GM12874 (cell line): ENCODE measurements around the gene FGGY.

Source experiments
- TF ChIP-seq, protein P1 (sequence below): IDR thresholded peaks from 2 replicates; pipeline ENCODE4 v1.5.1; 2011; ENCODE audit warnings: low read depth, mild to moderate bottlenecking, control low read depth, low read length, moderate library complexity; ENCODE audit not compliant: insufficient read depth

FGGY gene

DNA sequence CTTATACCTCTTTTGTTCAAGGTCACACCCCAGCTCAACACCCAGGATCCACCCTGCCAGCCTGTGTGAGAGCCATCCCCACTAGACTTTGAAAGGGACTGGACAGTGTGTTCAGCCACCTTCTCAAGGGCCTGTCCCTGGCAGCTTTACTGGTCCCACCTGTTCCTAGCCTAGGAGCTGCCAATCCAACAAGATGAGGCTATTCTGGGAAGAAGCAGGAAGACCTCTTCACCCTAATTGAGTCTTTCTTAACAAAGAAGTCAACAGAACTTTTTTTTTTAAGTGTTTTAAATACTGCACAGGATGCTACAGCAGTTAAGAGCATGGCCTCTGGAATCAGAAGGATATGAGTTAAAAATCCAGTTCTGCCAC, 422.1 kb downstream of the FGGY start:
- TF ChIP-seq, protein P1, sequence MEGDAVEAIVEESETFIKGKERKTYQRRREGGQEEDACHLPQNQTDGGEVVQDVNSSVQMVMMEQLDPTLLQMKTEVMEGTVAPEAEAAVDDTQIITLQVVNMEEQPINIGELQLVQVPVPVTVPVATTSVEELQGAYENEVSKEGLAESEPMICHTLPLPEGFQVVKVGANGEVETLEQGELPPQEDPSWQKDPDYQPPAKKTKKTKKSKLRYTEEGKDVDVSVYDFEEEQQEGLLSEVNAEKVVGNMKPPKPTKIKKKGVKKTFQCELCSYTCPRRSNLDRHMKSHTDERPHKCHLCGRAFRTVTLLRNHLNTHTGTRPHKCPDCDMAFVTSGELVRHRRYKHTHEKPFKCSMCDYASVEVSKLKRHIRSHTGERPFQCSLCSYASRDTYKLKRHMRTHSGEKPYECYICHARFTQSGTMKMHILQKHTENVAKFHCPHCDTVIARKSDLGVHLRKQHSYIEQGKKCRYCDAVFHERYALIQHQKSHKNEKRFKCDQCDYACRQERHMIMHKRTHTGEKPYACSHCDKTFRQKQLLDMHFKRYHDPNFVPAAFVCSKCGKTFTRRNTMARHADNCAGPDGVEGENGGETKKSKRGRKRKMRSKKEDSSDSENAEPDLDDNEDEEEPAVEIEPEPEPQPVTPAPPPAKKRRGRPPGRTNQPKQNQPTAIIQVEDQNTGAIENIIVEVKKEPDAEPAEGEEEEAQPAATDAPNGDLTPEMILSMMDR: no peak

DNA sequence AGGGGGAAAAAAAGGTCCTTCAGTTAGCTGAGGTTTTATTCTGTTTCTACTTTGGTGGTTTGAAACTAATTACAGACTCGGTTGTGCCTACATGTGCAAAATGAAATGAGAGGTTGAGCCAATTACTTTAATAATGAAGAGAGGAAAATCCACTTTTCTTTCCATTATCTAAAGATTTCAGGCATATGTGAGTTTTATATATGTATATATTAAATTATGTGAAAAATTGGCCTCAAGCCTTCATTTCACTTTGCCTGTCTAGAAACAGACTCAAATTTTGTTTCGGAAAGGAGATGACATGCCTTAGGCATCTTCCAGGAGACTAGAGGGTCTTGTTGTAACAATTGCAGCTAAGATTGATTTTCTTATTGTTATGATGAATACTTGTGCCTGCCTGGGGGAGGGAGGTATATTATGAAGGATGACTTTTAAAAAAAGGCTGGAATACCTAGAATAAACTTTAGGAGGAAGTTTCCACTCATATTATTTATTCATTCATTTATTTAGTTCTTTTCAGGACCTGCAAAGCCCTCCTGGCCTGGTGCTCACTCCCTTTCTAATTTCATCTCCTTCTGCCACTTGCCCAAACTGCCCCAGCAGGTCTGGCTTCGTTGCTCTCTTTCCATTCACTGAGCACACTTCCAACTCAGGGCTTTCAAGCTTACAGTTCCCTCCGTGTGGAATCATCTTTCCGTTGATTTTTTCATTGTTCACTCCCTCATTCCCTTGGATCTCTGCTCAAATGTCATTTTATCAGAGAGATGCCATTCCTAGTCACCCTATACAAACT, 423.6 kb downstream of the FGGY start:
- TF ChIP-seq, protein P1: no peak

DNA sequence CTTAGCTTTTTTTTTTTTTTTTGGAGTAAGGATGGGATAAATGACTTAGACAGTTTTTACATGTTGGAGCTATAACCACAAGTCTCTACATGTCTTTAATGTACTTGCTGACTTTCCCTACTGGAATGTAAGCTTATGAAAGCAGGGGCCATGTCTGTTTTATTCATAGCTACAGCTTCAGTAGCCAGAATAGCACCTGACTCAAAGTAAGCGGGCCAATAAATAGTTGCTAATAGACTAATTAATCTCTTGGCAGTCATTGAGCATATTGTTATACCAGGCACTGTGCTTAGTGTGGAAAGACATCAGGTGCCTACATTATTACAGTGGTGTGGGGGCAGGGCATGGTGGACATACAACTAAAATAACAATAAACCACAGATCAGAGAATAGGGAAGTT, 433.4 kb downstream of the FGGY start:
- TF ChIP-seq, protein P1: no peak

DNA sequence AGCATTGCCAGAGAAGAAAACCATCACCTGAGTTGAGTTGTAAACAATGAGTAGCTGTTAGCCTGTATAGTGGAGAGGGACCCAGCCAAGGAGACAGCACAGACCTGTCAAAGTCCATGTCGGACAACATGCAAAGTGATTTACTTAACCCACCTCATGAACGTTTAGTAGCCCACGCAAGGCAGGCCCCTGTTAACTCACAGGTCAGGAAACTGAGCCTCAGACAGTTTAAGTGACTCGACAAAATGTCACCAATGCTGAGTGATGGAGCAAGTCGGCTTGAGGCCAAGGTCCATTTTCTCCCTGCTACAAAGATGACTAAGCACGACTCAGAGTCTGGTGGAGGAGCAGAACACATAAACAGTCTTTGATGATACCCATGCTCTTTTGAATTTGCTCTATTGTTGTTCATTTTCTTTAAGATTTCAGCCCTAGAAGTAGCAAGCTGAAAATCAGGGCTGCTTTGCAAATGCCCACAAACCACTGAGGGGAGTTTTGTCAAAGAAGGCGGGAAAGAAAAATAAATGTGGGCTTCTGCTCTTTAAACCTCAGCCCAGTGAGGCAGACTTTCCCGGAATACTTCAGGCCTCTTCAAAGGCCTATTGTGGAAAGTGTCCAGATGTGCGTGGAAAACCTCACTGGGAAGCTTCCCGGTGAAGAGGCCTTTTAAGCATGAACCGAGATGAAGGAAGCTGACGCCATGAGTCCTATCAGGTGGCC, 434.0 kb downstream of the FGGY start:
- TF ChIP-seq, protein P1: no peak

DNA sequence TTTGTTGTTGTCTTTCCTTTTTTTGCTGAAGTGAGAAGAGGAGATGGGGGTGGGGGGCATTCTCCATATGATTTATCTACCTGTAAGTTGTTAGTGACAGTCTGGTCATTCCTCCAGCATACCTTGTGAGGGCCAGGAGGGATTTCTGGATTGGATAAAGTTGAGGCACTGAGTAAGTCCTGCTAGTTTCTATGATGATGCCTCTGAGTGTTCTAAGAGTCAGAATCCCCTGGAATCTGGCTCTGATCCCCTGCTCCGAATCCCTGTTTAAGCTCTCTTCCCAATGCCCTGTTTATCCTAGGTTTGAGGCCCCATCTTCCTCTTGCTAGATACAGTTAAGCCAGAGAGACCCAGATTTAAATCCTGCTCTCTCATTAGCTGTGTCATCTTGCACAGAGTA, 434.7 kb downstream of the FGGY start:
- TF ChIP-seq, protein P1: no peak

DNA sequence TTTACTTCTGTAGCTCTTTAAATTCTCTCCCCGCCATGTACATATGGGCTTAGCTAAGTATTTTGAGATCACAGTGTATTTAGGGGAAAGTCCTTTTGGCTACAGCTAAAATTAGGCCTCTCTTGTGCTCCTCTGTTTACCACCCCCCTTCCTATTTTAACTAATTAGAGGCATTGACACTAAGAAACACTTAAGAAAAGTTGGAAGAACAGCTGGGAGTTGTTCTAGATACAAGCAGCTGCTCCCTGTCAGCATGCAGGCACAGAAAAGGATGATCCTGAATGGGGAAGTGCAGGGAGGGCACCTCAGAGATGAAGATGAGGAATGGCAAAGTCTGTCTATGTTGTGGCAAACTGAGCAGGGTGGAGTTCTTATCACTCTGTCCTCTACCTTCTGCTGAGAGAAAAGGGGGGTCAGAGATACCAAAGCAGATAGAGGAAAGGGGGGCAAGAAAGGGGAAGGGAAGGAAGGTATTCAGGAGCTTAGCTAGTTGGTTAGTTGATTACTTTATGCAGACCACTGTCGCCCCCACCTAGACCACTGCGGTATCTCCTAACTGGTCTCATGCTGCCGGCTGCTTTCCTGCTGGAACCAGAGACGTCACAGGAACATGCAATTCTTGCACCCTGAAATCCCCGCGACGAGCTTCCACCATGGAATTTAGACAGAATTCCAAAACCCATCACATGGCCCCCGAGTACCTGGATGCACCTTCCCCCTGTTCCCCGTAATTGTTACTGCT, 435.5 kb downstream of the FGGY start:
- TF ChIP-seq, protein P1: no peak
